HG03135 (cell line): ENCODE results near the gene MACC1.
"Not testable (repeated sequence)": the region's sequence is repeated elsewhere in the genome, so short reads cannot be mapped to it uniquely, and the experiment has no call there.

ENCODE experiments used
- ATAC-seq: cut with Tn5 transposase; IDR thresholded peaks from one replicate; pipeline ENCODE4 v1.9.1; 2021; ENCODE audit warnings: mild to moderate bottlenecking, moderate library complexity; ENCODE audit not compliant: unreplicated experiment

MACC1 gene

GRCh38 chr7:20208651-20209307 lies 8.4 kb downstream of the MACC1 start:
- ATAC-seq, result no peak

DNA sequence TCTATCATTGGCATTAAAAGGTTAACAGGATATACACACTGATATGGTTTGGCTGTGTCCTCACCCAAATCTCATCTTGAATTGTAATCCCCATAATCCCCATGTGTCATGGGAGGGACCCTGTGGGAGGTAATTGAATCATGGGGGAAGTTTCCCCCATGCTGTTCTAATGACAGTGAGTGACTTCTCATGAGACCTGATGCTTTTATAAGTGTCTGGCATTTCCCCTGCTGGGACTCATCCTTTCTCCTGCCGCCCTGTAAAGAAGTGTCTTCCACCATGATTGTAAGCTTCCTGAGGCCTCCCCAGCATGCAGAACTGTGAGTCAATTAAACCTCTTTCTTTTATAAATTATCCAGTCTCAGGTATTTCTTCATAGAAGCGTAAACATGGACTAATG lies 9.4 kb downstream of the MACC1 start:
- ATAC-seq, result not testable (repeated sequence)

GRCh38 chr7:20206104-20206896 lies 10.9 kb downstream of the MACC1 start:
- no peak for ATAC-seq

DNA sequence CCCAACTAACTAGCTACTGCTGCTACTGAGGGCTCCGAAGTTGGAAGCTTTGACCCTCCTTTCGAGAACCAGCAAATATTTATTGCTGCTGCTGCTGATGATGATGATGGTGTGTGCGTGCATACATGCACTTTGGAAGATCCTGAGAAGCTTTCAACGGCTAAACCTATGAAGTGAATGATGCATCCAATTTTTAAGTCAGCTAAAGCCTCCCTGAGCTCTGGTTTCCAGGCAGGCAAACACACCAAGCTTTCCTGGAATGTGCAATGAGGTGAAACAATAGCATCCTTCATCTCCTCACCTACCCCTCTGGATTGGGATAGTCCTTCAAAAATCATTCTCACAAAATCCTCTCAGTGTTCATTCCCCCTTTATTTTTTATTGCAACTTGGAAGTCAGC lies 13.9 kb downstream of the MACC1 start:
- no peak for ATAC-seq

DNA sequence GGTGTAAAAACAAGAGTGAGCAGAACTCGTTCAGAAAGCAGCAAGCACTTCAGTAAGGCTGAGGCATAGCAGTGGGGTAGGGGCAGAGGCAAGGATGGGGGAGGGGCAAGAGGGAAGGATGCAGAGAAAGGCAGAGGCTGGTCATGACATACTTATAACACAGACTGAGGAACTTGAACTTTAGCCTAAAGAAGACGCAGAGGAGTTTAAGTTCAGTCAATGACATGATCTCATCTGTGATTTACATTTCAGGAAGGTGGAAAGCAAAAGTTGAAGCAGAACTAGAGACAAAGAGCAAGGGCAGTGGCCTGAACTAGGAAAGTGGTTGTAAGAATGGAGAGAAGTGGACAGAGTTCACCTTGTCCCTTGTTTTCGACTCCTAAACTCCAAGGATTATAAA lies 15.8 kb downstream of the MACC1 start:
- ATAC-seq, result peak; percentile 33

- no peak for ATAC-seq
Observed at GRCh38 chr7:20200971-20201370, 16.2 kb downstream of the MACC1 start.

GRCh38 chr7:20200361-20200760 lies 16.8 kb downstream of the MACC1 start:
- peak; percentile 37 for ATAC-seq

DNA sequence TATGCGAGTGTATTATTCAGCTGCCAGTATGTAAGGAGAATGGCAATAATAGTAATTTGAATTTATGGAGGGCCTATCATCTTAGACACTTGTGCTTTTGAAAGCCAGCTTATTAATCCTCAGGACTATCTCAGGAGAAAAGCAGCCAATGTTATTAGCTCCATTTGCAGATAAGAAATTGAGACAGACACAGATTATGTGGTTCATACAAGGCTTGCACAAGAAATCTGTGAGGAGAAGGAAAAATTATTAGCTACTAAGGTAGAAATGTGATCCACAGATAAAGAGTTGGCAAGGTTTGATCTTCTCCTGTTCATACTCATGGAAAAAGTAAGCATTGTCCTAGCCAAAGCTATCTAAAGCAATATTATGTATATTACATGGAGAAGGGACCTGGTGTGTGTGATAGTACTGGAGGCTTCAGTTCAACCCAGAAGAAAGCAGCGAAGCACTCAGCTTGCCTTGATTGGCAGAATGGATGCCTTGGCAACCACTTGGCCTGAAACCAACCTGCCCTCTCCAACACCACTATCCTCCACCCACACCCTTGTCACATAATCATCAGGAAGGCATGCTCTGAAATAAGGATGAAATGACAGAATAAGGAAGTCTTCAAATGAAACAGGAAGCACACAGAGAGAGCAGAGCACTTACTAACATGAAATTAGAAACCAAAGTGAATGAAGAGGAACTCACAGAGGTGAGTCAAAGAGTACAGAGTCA lies 18.0 kb downstream of the MACC1 start:
- ATAC-seq, result peak; percentile 84

- no peak for ATAC-seq
Observed at GRCh38 chr7:20198260-20198659, 18.9 kb downstream of the MACC1 start.

DNA sequence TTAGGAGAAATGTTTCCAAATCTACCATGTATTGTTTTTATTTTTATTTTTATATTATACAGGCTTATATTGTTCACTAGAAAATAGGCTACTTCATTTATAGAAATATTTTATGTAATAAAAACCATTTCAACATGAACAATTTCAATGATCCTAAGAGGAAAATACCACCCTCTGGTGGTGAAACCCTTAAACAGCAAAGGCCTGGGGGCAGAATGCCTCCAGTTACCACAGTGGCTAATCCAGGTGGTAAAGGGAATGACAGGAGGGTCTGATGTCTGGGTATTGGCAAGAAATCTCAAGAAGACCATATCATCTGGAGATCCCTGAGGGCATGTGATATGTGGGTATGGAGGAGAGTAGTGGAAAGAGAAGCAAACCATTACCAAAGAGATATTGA lies 19.3 kb downstream of the MACC1 start:
- ATAC-seq, result no peak

GRCh38 chr7:20197125-20197748 lies 19.9 kb downstream of the MACC1 start:
- no peak for ATAC-seq

- no peak for ATAC-seq
Observed at GRCh38 chr7:20194343-20194995, 22.7 kb downstream of the MACC1 start.

- no peak for ATAC-seq
Observed at GRCh38 chr7:20193873-20194272, 23.3 kb downstream of the MACC1 start.

- peak; percentile 73 for ATAC-seq
Observed at GRCh38 chr7:20193242-20193777, 23.9 kb downstream of the MACC1 start.

GRCh38 chr7:20191391-20191869 lies 25.8 kb downstream of the MACC1 start:
- ATAC-seq, result no peak

DNA sequence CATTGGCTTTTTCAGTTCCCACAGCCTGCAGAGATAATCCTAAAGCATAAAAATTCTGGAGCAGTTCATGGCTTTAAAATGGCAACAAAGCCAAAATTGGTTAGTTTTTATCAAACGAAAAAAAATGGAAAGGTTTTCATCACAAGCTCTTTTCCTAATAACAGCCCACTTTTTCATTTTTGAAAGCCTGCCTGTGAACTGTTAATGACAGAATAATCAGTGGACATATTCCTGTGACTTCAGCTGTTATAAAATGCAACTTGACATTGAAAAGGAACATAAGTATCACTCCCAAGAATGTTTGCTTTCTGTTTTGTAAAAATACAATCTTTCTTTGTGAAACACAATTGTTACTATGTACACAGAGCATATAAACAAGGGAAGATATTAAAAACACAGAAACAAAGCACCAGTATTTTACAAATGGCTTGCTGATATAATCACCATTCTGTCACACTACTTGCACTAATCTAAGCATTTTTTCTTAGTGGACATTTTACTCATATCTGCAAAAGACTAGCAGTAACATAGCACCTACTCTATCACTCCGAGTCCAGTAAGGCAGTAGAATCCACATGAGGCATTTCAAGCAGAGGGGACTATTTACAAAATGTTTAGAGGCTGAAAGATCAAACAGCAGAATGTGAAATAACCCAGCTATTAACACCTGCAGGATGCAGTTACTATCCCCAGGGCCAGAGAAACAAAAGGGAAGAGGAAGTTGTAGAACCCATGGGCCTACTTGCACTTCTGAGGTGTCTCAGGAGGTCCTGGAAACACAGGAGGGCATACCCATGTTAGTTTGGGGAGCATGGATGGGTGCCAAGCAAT lies 26.4 kb downstream of the MACC1 start:
- ATAC-seq, result no peak

- ATAC-seq, result no peak
Observed at GRCh38 chr7:20189852-20190251, 27.3 kb downstream of the MACC1 start.

- ATAC-seq, result no peak
Observed at GRCh38 chr7:20188567-20188966, 28.6 kb downstream of the MACC1 start.

- not testable (repeated sequence) for ATAC-seq
Observed at GRCh38 chr7:20187850-20188249, 29.3 kb downstream of the MACC1 start.

DNA sequence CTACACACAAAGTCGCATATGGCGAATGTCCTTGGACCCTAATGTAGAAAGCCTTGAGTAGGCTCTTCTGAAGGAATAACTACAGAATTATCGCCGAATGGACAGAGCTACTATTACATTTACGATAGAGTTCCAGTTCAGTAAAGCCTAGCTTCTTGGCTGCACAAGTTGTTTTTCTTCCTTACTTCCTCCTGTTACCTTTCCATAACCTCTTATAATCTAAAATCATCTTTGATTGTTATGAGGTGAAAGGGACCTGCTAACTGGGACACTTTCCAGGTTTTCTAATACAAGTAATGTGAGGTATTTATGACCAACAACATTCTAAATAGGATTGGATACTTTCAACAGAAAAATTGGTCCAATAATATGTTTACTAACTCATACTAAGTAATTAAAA lies 31.2 kb downstream of the MACC1 start:
- ATAC-seq, result no peak
